ENCODE measurements around the gene TSPAN5.
"Not testable (repeated sequence)": the region's sequence is repeated elsewhere in the genome, so short reads cannot be mapped to it uniquely, and the experiment has no call there.

The TSPAN5 gene

DNA sequence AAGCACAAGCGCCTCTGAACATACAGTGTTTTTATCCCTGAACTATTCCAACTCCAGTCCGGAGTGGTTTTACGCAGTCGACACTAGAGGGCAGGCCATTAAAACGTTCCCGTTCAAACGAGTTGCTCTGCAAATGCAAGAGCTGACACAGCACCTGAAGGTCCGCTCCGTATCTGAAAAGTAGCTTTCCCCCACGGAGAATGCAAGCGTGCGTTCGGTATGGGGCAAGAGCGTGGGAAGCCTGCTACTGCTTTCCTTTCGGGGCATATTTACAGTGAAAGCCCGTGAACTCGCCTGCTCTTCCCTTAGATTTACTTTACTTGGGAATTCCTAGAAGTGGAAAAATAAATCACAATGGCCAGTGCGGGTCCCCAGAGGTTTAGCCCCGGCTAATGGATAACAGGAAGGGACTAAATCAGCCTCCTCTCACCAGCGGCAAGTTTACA is 190.8 kb downstream of the TSPAN5 start:
- no peak for TF ChIP-seq POLR2AphosphoS5 (IDR thresholded peaks at IDR 0.05; ENCODE audit: low read depth)
- TF ChIP-seq, protein P1, sequence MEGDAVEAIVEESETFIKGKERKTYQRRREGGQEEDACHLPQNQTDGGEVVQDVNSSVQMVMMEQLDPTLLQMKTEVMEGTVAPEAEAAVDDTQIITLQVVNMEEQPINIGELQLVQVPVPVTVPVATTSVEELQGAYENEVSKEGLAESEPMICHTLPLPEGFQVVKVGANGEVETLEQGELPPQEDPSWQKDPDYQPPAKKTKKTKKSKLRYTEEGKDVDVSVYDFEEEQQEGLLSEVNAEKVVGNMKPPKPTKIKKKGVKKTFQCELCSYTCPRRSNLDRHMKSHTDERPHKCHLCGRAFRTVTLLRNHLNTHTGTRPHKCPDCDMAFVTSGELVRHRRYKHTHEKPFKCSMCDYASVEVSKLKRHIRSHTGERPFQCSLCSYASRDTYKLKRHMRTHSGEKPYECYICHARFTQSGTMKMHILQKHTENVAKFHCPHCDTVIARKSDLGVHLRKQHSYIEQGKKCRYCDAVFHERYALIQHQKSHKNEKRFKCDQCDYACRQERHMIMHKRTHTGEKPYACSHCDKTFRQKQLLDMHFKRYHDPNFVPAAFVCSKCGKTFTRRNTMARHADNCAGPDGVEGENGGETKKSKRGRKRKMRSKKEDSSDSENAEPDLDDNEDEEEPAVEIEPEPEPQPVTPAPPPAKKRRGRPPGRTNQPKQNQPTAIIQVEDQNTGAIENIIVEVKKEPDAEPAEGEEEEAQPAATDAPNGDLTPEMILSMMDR (IDR thresholded peaks at IDR 0.05; ENCODE audit: insufficient read depth, low read length) = peak; percentile 69
- peak; percentile 31 to 78 for DNase-seq (ENCODE audit: low read depth in 1 of 2, low spot score in 1 of 2)
- no peaks in the 10 kb centered on the region for H3K27me3 ChIP-seq (ENCODE audit: insufficient read depth, poor library complexity, severe bottlenecking)
- H3K4me3 ChIP-seq (replicated peaks; ENCODE audit: insufficient read depth, low read length) = no peak overlapping the region; the same call in 1 of the 2 replicates
- H3K27ac ChIP-seq (replicated peaks) = no peak overlapping the region

DNA sequence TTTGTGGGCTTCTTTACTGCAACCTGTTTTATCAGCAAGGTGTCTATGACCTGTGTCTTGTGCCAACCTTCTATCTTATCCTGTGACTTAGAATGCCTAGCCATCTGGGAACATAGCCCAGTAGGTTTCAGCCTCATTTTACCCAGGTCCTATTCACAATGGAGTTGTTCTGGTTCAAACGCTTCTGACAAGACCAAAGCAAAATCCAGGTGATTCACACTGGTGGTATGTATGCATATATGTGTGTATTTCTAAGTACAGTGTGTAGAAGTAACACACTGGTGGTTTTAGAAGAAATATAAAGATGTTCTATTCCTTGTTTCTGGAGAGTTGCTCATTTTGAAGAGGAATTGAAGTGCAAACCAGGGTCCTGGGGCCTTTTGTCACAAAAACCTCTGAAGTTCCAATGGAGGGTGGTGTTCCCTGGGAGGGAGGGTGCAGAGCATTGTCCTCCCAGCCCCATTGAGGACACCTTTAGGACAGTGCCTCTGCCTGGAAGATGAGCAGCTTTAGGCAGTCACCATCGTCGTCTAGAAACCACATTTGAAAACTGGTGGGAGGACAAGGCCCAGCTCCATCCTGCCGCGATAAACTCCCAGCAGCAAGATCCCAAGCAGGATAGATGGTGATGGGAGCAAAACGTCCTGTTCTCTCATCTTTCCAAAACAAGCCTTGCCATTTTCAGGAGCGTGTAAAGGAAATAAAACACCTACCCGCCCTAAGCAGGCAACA is 191.4 kb downstream of the TSPAN5 start:
- TF ChIP-seq, protein P1 (IDR thresholded peaks at IDR 0.05; ENCODE audit: insufficient read depth, low read length) = no peak
- TF ChIP-seq POLR2AphosphoS5 (IDR thresholded peaks at IDR 0.05; ENCODE audit: low read depth) (no peak), GABPA (IDR thresholded peaks at IDR 0.05; ENCODE audit: low read depth) (no peak), SPI1 (IDR thresholded peaks at IDR 0.05; ENCODE audit: borderline replicate concordance, low read depth) (no peak)
- TF ChIP-seq, protein P2, sequence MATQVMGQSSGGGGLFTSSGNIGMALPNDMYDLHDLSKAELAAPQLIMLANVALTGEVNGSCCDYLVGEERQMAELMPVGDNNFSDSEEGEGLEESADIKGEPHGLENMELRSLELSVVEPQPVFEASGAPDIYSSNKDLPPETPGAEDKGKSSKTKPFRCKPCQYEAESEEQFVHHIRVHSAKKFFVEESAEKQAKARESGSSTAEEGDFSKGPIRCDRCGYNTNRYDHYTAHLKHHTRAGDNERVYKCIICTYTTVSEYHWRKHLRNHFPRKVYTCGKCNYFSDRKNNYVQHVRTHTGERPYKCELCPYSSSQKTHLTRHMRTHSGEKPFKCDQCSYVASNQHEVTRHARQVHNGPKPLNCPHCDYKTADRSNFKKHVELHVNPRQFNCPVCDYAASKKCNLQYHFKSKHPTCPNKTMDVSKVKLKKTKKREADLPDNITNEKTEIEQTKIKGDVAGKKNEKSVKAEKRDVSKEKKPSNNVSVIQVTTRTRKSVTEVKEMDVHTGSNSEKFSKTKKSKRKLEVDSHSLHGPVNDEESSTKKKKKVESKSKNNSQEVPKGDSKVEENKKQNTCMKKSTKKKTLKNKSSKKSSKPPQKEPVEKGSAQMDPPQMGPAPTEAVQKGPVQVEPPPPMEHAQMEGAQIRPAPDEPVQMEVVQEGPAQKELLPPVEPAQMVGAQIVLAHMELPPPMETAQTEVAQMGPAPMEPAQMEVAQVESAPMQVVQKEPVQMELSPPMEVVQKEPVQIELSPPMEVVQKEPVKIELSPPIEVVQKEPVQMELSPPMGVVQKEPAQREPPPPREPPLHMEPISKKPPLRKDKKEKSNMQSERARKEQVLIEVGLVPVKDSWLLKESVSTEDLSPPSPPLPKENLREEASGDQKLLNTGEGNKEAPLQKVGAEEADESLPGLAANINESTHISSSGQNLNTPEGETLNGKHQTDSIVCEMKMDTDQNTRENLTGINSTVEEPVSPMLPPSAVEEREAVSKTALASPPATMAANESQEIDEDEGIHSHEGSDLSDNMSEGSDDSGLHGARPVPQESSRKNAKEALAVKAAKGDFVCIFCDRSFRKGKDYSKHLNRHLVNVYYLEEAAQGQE (IDR thresholded peaks at IDR 0.05; ENCODE audit: insufficient replicate concordance, low read depth) = no peak
- no peak for DNase-seq (ENCODE audit: low read depth in 1 of 2, low spot score in 1 of 2)
- Histone ChIP-seq H3K27ac (replicated peaks) (no peak overlapping the region), H3K27me3 (ENCODE audit: insufficient read depth, poor library complexity, severe bottlenecking) (no peaks in the 10 kb centered on the region), H3K4me3 (replicated peaks; ENCODE audit: insufficient read depth, low read length) (no peak overlapping the region)

DNA sequence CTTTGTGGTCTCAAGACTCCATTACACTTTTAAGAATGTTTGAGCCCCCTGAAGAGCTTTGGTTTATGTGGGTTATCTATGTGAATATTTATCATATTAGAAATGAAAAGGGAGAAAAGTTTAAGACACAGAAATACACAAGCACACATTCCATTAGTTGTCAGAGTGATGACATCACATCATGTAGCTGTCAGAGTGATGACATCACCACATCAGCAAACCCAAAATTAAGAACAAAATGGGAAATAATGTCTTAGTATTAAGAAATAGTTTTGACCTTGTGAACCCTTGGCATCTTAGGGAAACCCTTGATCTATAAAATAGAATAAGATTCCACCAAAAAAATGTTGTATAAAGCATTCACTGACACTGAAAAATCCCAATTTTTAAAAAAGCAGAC is 195.9 kb downstream of the TSPAN5 start:
- no peak overlapping the region for H3K27ac ChIP-seq (replicated peaks)
- no peak for TF ChIP-seq GABPA (IDR thresholded peaks at IDR 0.05; ENCODE audit: low read depth)
- TF ChIP-seq, protein P1 (IDR thresholded peaks at IDR 0.05; ENCODE audit: insufficient read depth, low read length) = no peak
- no peak for TF ChIP-seq SPI1 (IDR thresholded peaks at IDR 0.05; ENCODE audit: borderline replicate concordance, low read depth)
- TF ChIP-seq, protein P2 (IDR thresholded peaks at IDR 0.05; ENCODE audit: insufficient replicate concordance, low read depth) = no peak
- TF ChIP-seq POLR2AphosphoS5 (IDR thresholded peaks at IDR 0.05; ENCODE audit: low read depth) = no peak
- H3K4me3 ChIP-seq (replicated peaks; ENCODE audit: insufficient read depth, low read length) = no peak overlapping the region
- no peaks in the 10 kb centered on the region for H3K27me3 ChIP-seq (ENCODE audit: insufficient read depth, poor library complexity, severe bottlenecking)
- no peak for DNase-seq (ENCODE audit: low read depth in 1 of 2, low spot score in 1 of 2)

DNA sequence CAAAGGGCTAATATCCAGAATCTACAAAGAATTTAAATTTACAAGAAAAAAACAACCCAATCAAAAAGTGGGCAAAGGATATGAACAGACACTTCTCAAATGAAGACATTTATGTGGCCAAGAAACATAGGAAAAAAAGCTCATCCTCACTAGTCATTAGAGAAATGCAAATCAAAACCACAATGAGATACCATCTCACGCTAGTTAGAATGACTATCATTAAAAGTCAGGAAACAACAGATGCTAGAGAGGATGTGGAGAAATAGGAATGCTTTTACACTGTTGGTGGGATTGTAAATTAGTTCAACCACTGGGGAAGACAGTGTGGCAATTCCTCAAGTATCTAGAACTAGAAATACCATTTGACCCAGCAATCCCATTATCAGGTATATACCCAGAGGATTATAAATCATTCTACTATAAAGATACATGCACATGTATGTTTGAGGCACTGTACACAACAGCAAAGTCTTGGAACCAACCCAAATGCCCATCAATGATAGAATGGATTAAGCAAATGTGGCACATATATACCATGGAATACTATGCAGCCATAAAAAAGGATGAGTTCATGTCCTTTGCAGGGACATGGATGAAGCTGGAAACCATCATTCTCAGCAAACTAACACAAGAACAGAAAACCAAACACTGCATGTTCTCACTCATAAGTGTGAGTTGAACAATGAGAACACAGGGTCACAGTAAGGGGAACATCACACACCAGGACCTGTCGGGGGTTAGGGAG is 197.1 kb downstream of the TSPAN5 start:
- H3K4me3 ChIP-seq (replicated peaks; ENCODE audit: insufficient read depth, low read length); H3K27ac ChIP-seq (replicated peaks); DNase-seq (ENCODE audit: low read depth in 1 of 2, low spot score in 1 of 2); H3K27me3 ChIP-seq (ENCODE audit: insufficient read depth, poor library complexity, severe bottlenecking): not testable (repeated sequence)

DNA sequence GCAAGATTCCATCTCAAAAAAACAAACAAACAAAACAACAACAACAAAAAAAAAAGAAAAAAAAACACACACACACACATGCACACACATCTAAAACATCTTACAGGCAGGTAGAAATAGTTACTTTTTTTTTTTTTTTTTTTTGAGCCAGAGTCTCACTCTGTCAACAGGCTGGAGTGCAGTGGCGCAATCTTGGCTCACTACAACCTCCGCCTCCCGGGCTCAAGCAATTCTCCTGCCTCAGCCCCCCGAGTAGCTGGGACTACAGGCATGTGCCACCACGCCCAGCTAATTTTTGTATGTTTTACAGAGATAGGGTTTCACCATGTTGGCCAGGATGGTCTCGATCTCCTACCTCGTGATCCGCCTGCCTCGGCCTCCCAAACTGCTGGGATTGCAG is 201.0 kb downstream of the TSPAN5 start:
- H3K27me3 ChIP-seq (ENCODE audit: insufficient read depth, poor library complexity, severe bottlenecking); DNase-seq (ENCODE audit: low read depth in 1 of 2, low spot score in 1 of 2); H3K27ac ChIP-seq (replicated peaks); H3K4me3 ChIP-seq (replicated peaks; ENCODE audit: insufficient read depth, low read length): not testable (repeated sequence)

Measured in HL-60 (cell line).